Measurements from ENCODE around the gene GAS2L3.

- TF ChIP-seq, protein P1, sequence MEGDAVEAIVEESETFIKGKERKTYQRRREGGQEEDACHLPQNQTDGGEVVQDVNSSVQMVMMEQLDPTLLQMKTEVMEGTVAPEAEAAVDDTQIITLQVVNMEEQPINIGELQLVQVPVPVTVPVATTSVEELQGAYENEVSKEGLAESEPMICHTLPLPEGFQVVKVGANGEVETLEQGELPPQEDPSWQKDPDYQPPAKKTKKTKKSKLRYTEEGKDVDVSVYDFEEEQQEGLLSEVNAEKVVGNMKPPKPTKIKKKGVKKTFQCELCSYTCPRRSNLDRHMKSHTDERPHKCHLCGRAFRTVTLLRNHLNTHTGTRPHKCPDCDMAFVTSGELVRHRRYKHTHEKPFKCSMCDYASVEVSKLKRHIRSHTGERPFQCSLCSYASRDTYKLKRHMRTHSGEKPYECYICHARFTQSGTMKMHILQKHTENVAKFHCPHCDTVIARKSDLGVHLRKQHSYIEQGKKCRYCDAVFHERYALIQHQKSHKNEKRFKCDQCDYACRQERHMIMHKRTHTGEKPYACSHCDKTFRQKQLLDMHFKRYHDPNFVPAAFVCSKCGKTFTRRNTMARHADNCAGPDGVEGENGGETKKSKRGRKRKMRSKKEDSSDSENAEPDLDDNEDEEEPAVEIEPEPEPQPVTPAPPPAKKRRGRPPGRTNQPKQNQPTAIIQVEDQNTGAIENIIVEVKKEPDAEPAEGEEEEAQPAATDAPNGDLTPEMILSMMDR (IDR thresholded peaks at IDR 0.05), result no peak
- no peak for TF ChIP-seq POLR2AphosphoS5 (IDR thresholded peaks at IDR 0.05)
Observed at GRCh38 chr12:100584256-100584655, 10.8 kb downstream of the GAS2L3 start.

Data from transverse colon (tissue), 4 donors.